ENCODE results near the gene AFMID. TPM values are rescaled to one million over a fixed set of nuclear protein-coding genes. Genes with fewer than 3 reads are reported as not detected.

AFMID gene
- total and polyA plus RNA-seq, 2 of the 13 experiments (the other 11 are each of a cell fraction or from before 2014, with no cell fraction given), result 249 to 270 TPM

- TF ChIP-seq ZBTB34 (CRISPR knock-in tag; IDR thresholded peaks at IDR 0.05), result no peak; the same call in 1 of the 2 replicates
- TF ChIP-seq ZNF121 (CRISPR knock-in tag; IDR thresholded peaks at IDR 0.05), result no peak
- no peak for TF ChIP-seq SRF (IDR thresholded peaks at IDR 0.05; ENCODE audit: low read depth, low read length)
- no peak for TF ChIP-seq JUN (CRISPR knock-in tag; IDR thresholded peaks at IDR 0.05)
- TF ChIP-seq ZNF770 (CRISPR knock-in tag; IDR thresholded peaks at IDR 0.05), result peak; percentile 28; the same call in 1 of the 2 replicates
- no peak for TF ChIP-seq ZNF251 (CRISPR knock-in tag; IDR thresholded peaks at IDR 0.05)
- TF ChIP-seq CHCHD3 (CRISPR knock-in tag; IDR thresholded peaks at IDR 0.05), result no peak
- TF ChIP-seq ZNF44 (CRISPR knock-in tag; IDR thresholded peaks at IDR 0.05), result no peak
- no peak for TF ChIP-seq ZNF468 (CRISPR knock-in tag; IDR thresholded peaks at IDR 0.05)
- no peak for TF ChIP-seq ZNF512 (CRISPR knock-in tag; IDR thresholded peaks at IDR 0.05)
- TF ChIP-seq KDM1A (CRISPR knock-in tag; IDR thresholded peaks at IDR 0.05), result no peak
- no peak for TF ChIP-seq STAT6 (CRISPR knock-in tag; IDR thresholded peaks at IDR 0.05; ENCODE audit: borderline replicate concordance)
- TF ChIP-seq ZNF580 (CRISPR knock-in tag; IDR thresholded peaks at IDR 0.05; ENCODE audit: borderline replicate concordance, low read depth), result no peak
- TF ChIP-seq HIVEP1 (CRISPR knock-in tag; IDR thresholded peaks at IDR 0.05), result peak; percentile 66; the same call in 1 of the 2 replicates
- TF ChIP-seq FOXP1 (IDR thresholded peaks at IDR 0.05), result no peak
- TF ChIP-seq FOXP1 (CRISPR knock-in tag; IDR thresholded peaks at IDR 0.05), result no peak
- TF ChIP-seq ZNF225 (CRISPR knock-in tag; IDR thresholded peaks at IDR 0.05), result peak; percentile 30; the same call in 1 of the 2 replicates
- TF ChIP-seq KAT2B (IDR thresholded peaks at IDR 0.05; ENCODE audit: borderline replicate concordance, low read depth, low read length), result no peak
- no peak for TF ChIP-seq ZNF33B (CRISPR knock-in tag; IDR thresholded peaks at IDR 0.05)
- TF ChIP-seq IRX3 (CRISPR knock-in tag; IDR thresholded peaks at IDR 0.05; ENCODE audit: borderline replicate concordance, low read depth), result no peak
- no peak for TF ChIP-seq CCDC6 (CRISPR knock-in tag; IDR thresholded peaks at IDR 0.05)
- TF ChIP-seq ZBTB7A (CRISPR knock-in tag; IDR thresholded peaks at IDR 0.05), result no peak
- no peak for TF ChIP-seq ZNF678 (CRISPR knock-in tag; IDR thresholded peaks at IDR 0.05)
- no peak for TF ChIP-seq KDM6A (CRISPR knock-in tag; IDR thresholded peaks at IDR 0.05; ENCODE audit: low read depth)
Measured at GRCh38 chr17:78137392-78138203, 49.6 kb upstream of the AFMID start (continued).

Measured in HepG2 (cell line).